GM12878 (cell line): ENCODE measurements around the gene AKAP12.

Experiments
- CTCF ChIP-seq, 3 experiments: IDR thresholded peaks in 2 of 3; conservative IDR thresholded peaks in 1 of 3; 2 replicates each; pipeline ENCODE4 v1.5.1; 2011; ENCODE audit warnings: low read depth in 3 of 3, low read length in 3 of 3, mild to moderate bottlenecking in 3 of 3, control low read depth in 2 of 3, moderate library complexity in 2 of 3, inconsistent platforms in 1 of 3, mixed read lengths in 1 of 3; ENCODE audit not compliant: control insufficient read depth in 2 of 3, insufficient read depth in 1 of 3; ENCODE audit errors: extremely low read depth in 1 of 3
- E2F8 ChIP-seq: fragments of 450-650 bp; IDR thresholded peaks from 2 replicates; pipeline ENCODE4 v1.6.1; 2018; ENCODE audit warnings: mild to moderate bottlenecking, low read depth, moderate library complexity; ENCODE audit not compliant: partially characterized antibody
- FOXM1 ChIP-seq: IDR thresholded peaks from 2 replicates; pipeline ENCODE4 v1.6.1; 2012; ENCODE audit warnings: low read depth, mild to moderate bottlenecking, inconsistent platforms, low read length, moderate library complexity
- SMC3 ChIP-seq: IDR thresholded peaks from 2 replicates; pipeline ENCODE4 v1.6.1; 2011; ENCODE audit warnings: low read length, improper control_type of control experiment, borderline replicate concordance

DNA sequence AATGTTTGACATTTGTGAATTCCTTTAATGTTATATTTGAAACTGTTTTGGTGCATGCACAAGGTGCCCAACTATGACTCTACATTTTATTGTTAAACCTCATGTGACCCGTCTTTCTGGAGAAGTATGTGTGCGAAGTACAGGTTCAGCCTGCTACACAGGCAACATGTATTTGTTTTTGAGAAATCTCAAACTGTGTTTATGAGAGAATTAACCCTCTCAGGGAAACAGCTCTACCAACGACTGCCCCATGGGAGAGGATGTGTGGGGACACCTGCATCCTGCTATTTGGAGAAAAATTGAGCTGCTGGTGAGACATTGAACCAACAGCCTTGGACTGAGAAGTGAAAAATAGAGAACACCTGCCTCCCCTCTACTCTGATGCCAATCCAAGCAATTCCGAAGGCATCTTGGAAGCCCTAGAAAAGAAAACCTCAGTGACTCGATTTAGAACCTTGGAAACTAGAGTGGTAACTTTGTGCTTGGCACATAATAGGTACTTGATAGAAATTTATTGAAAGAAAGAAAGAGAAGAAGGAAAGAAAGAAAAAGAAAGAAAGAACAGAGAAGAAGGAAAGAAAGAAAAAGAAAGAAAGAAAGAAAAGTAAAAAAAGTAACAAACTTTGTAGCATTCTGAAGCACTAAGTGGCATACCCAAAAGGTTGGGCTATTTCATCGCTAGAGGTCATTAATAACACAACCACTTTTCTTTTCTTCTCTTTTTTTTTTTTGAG, 2.9 kb upstream of the AKAP12 start:
- TF ChIP-seq SMC3 = no peak
- no peak for TF ChIP-seq FOXM1
- TF ChIP-seq E2F8 = no peak
- TF ChIP-seq CTCF (IDR thresholded peaks at IDR 0.05 in 2 of 3, conservative IDR thresholded peaks at IDR 0.05 in 1 of 3; ENCODE audit: control insufficient read depth in 2 of 3, extremely low read depth in 1 of 3, insufficient read depth in 1 of 3, low read depth in 3 of 3, low read length in 3 of 3) = no peak
